Tibial nerve (tissue), 4 donors: Measurements from ENCODE around the gene NYAP2.

Experiments
- CTCF ChIP-seq, 5 experiments: fragments of 200-600 bp in 3 of 5; fragments of 450-650 bp in 2 of 5; sonication (generic) in 3 of 5; IDR thresholded peaks; one replicate each; pipeline ENCODE4 v1.5.1; 2016 to 2019; ENCODE audit warnings: antibody characterized with exemption in 5 of 5, mild to moderate bottlenecking in 3 of 5, moderate library complexity in 2 of 5
- EP300 ChIP-seq, 2 donors: sonication (generic); formaldehyde crosslinking; IDR thresholded peaks; one replicate each; pipeline ENCODE4 v1.6.1; 2017; ENCODE audit warnings: antibody characterized with exemption in 2 of 2, mild to moderate bottlenecking in 1 of 2
- POLR2A ChIP-seq, 2 donors: fragments of 450-650 bp; IDR thresholded peaks; one replicate each; pipeline ENCODE4 v1.6.1; 2017; ENCODE audit warnings: antibody characterized with exemption in 2 of 2, mild to moderate bottlenecking in 2 of 2, moderate library complexity in 2 of 2

- TF ChIP-seq CTCF (IDR thresholded peaks at IDR 0.05) (no peak), POLR2A (IDR thresholded peaks at IDR 0.05) (no peak), EP300 (IDR thresholded peaks at IDR 0.05) (no peak)
These were observed 22.6 kb downstream of the NYAP2 start for GRCh38 chr2:225422145-225422544.
